GM21786 (cell line): ENCODE data around the gene SLC29A1.
A peak's percentile ranks its signal among the peaks of the same experiment; 100 is the strongest.
"Not testable (repeated sequence)": the region's sequence is repeated elsewhere in the genome, so short reads cannot be mapped to it uniquely, and the experiment has no call there.

Source experiments
- ATAC-seq: cut with Tn5 transposase; IDR thresholded peaks from one replicate; pipeline ENCODE4 v1.9.1; 2021; ENCODE audit not compliant: unreplicated experiment

The SLC29A1 gene

DNA sequence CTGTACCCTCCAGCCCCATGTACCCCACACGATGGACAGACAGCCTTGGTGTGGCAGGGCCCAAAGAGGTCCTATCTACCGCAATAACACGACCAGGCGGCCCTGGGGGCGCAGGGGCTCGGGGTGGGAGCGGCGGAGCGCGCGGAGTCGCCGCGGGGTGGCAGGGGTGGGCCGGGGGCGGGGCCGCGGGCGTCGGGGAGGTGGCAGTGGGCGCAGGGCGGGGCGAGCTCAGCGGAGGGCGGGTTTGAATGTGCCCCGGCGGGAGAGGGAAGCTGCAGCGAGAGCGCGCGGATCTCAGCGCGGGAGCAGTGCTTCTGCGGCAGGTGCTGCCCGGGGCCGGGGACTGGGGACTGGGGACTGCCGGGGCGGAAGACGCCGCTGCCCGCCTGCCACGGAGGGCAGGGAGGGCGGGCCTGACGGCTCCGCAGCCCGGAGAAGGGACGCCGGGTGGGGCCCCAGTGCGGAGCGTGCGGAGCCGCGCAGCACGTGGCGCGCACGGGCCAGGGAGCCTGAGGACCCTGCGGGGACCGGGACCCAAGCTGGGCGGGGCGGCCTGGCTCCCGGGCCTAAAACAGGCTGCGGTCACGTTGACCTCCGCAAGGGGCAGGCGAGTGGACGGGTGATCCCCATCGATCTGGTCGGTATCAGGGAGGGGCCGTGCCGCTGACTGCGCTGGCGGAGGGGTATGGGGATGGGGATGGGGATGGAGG, at the start of gene SLC29A1:
Gene SLC29A1, plus strand, starts transcription at position 277 of the 710 bp plus-strand sequence. CDS start 3,719 bp downstream, outside the sequence.
- ATAC-seq: peak; percentile 33

DNA sequence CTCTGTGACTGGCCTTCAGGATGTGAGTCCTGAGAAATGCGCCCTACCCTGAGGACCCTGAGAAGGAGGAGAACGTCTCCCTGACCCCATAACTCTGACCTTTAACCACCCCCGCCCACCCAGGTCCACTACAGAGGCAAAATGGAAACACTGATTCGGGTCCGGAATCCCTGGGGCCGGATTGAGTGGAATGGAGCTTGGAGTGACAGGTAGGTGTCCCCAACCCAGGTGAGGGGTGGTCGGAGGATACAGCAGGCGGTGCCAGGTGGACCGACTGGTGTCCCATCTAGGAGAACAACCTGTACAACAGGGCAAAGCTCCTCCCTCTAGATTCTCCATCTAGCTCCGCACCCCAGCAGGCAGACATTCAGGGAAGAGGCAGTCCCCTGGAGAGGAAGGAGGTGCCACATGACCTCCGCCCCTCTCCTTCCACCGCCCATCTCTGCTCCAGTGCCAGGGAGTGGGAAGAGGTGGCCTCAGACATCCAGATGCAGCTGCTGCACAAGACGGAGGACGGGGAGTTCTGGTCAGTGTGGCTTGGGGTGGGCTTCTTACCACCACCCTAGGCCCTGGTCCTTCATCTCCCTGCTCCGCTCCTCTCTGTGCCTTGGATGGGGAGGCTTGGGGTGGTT, 47.1 kb upstream of the SLC29A1 start:
- no peak for ATAC-seq

DNA sequence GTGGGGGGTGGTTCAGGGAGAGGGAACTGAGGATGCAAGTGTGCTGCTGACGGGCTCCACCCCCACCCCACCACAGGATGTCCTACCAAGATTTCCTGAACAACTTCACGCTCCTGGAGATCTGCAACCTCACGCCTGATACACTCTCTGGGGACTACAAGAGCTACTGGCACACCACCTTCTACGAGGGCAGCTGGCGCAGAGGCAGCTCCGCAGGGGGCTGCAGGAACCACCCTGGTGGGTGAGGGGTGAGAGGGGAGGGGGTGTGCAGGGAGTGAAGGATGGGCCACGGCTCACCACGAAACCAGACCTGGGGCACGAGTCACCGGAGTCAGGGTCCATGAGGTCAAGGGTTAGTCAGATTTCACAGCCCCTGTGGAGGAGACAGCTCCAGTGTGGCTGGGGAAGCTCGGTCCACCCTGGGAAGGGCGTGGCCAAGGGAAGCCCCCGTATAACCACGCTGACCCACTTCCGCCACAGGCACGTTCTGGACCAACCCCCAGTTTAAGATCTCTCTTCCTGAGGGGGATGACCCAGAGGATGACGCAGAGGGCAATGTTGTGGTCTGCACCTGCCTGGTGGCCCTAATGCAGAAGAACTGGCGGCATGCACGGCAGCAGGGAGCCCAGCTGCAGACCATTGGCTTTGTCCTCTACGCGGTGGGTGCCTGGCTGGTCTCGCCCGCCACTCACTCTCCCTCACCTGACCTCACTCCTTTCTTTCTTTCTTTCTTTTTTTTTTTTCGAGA, 46.5 kb upstream of the SLC29A1 start:
- peak; percentile 65 for ATAC-seq

DNA sequence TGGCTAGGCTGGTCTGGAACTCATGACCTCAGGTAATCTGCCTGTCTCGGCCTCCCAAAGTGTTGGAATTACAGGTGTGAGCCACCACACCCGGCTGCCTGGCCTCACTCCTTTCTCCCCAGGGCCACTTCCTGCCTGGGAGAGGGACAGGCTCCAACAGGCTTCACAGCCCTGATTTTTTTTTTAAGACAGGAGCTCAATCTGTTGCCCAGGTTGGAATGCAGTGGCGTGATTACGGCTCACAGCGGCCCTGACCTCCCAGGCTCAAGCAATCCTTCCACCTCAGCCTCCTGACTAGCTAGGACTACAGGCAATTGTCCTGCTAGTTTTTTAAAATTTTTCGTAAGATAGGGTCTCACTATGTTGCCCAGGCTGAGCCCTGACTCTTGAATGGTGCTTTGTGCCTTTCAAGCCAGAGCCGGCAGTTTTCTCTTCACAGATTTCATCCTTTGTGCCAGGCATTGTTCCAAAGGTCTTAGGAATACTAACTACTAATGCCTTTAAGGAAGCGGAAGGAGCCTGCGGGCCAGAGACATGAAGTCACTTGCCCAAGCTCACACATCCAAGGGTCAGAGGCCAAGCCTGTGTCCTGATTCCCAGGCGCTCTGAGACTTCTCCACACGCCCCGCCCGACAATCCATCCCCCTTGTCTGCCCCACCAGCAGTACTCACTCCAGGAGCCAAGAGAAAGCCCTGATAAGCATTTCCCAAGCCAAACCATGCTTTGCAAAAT, 45.5 kb upstream of the SLC29A1 start:
- ATAC-seq: no peak

DNA sequence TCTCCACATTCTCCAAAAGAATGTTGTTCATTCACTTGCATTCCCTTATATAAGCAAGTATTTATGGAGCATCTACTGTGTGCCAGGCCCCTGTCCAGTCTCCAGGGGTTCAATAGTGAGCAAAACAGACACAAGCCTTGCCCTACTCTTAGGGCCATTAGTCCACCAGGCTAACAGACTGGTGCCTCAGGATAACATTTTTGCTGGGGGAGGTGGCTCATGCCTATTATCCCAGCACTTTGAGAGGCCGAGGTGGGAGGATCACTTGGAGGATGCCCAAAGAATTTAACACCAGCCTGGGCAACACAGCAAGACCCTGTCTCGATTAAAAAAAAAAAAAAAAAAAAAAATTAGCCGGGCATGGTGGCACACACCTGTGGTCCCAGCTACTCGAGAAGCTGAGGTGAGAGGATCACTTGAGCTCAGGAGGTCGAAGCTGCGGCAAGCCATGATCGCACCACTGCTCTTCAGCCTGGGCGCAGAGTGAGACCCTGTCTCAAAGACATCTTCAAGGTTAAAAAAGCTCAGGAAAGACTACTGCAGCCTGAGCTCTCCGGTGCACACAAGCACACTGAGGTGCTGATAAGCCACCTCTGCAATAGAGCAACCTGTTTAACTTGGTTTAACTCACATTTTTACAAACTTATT, 44.8 kb upstream of the SLC29A1 start:
- ATAC-seq: no peak

DNA sequence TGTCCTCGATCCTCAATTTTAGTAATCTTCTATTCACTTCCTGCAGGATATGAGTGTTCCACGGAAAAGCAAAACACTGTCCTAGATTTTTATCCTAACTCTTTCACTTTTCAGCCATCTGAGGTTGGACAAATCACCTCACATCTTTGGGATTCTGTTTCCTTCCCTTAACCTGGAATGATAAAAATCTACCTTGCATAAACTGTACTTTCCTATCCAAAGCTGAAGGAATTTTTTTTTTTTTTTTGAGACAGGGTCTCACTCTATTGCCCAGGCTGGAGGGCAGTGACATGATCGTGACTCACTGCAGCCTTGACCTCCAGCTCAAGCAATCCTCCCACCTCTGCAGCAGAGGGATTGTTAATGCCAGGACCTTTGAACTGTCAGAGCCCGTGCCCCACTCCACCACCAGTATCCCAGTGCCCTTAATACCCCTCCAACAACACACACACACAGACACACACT, 44.3 kb upstream of the SLC29A1 start:
- no peak for ATAC-seq

DNA sequence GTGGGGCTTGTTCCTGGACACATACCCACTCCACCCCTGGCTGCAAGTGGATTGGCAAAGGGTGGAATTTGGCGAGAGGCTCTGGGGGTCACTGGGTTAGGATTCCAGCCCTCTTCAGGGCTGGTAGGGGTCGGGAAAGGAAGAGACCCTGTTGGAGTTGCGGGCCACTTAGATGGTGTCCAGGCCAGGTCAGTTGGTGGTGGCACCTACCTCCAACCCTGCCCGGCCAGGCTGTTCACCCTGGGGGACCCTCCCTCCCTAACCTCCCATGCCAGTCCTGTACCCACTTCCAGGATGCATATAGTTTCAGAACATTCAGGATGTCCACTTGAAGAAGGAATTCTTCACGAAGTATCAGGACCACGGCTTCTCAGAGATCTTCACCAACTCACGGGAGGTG, 43.7 kb upstream of the SLC29A1 start:
- ATAC-seq: no peak

DNA sequence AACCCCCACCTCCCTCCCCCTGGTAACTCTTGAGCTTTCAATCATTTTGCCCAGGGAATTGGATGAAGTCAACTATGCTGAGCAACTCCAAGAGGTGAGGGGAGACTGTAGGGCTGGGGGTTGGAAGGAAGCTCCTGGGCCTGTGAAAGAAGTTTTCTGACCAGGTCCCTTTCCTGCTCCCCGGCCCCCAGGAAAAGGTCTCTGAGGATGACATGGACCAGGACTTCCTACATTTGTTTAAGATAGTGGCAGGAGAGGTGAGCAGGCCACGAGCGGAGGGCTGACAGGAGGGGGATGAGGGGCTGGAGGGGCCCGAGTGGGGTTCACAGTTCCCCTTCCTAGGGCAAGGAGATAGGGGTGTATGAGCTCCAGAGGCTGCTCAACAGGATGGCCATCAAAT, 43.0 kb upstream of the SLC29A1 start:
- ATAC-seq: no peak

DNA sequence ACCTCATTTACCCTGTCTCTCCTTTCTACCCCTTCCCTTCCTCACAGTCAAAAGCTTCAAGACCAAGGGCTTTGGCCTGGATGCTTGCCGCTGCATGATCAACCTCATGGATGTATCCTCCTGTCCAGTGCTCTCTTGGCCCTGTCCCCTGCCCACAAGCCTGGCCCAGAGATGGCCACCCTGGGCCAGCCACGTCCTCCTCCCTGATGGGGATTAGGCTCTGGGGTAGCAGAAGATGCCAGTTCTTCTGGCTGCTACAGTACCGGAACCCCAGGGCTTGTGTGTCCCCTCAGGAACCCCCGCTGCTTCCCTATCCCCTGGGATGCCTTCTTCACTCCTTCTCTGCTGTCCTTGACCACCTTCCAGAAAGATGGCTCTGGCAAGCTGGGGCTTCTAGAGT, 42.5 kb upstream of the SLC29A1 start:
- ATAC-seq: no peak

DNA sequence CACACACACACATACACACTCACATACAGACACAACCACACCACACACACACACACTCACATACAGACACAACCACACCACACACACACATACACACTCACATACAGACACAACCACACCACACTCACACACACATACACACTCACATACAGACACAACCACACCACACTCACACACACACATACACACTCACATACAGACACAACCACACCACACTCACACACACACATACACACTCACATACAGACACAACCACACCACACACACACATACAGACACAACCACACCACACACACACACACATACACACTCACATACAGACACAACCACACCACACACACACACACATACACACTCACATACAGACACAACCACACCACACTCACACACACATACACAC, 41.6 kb upstream of the SLC29A1 start:
- not testable (repeated sequence) for ATAC-seq

DNA sequence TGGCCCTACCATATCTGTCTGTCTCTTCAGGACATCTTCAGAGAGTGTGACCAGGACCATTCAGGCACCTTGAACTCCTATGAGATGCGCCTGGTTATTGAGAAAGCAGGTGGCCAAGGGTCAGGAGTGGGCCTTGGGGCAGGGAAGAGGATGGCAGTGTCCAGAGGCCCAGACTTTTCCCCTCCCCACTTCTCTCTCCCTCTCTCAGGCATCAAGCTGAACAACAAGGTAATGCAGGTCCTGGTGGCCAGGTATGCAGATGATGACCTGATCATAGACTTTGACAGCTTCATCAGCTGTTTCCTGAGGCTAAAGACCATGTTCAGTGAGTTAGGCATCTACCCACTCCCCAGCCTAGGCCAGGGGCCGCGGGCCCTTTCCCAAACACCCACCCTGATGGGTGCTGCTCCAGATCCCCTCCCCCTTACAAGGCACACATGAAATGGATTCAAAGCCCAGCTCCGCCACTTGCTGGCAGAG, 40.4 kb upstream of the SLC29A1 start:
- no peak for ATAC-seq

DNA sequence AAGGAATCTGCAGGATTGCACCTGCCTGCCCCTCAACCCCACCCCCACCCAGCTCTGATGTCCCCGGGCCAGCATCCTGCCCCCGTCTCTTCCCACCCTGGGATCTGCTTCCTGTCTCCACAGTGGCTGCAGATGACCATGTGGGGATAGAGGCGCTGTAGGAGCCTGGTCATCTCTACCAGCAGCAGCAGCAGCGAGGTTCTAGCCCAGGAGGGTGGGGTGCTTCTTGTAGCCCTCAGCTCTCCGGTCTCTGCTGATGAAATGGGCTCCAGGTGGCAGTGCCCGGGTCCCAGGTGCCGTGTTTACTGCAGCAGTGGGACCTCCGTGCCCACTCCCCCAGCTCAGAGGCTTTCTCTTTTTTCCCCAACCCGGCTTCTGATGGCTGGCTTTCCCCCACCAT, 39.6 kb upstream of the SLC29A1 start:
- no peak for ATAC-seq

DNA sequence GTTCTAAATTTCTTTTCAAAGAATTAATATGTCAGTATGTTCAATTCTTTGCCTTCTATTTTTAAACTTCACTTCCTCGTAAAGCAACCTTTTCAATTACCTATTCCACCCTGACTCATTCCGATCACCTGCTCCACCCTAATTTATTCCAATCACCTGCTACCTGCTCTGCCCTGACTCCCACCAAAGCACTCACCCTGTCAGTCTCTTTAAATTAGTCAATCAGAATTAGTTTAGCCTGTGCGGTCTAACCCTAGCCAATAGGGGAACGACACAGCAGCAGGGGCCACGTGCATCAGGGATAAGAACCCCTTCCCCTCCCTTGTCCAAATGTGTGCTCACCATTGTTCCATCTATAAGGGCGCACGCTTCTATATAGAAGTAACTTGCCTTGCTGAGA, 38.0 kb upstream of the SLC29A1 start:
- ATAC-seq: not testable (repeated sequence)

DNA sequence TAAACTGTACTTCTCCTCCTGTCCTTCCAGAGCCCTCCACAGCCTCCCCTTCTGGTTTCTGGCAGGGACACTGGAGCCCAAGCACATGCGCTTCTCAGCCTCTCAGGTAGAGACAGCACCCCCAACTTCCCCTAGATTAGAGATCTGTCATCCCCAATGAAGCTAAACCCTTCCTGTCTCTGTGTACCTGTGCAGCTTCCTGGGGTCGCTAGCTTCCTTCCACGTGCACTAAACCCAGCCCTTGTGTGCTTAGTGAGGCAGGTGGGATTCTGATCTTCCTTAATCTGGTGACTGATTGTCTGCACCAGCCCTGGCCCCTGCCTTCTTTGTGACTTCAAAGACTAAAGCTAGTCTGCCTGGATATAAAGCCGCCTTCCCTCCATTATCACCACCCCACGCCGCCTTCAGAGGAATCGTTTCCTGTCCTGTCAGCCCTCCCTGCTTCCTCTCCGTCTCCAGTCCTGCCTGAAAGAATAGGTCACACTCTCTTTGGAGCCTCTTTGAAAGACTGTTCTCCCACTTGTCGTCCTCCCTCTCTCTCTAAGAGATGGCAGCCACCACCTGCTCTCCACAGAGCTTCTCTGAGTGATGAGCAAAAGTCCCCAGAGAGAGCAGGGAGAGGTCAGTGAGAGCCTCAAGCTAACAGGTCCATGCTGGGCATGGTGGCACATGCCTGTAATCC, 37.3 kb upstream of the SLC29A1 start:
- no peak for ATAC-seq

DNA sequence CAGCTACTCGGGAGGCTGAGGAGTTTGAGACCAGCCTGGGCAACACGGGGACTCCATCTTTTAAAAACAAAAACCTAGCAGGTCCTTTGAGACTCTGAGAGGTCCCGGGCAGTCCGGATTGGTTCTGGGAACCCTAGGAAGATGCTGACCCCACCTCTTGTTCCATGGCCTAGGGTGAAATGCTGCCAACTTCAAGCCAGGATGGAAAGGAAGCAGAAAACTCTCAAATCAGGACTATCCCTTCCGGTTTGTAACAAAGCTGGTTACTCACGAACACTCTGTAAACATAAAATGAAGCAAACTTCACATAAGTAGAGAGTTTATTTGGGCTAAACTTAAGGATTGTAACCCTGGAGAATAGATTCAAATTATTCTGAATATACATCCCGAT, 36.8 kb upstream of the SLC29A1 start:
- ATAC-seq: no peak

DNA sequence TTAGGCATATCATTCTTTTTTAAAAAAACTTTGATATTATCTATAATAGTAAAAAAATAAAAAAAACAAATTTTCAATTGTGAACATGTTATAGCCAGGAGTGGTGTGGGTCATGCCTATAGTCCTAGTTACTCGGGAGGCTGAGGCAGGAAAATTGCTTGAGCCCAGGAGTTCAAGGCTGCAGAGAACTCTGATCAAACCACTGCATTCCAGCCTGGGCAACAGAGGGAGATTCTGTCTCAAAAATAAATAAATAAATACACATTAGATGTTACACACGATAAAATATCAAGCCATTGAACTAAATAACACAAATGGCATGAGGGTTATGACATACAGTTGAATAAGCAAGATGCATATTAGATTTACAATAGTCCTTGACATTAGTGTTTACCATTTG, 34.6 kb upstream of the SLC29A1 start:
- ATAC-seq: no peak

DNA sequence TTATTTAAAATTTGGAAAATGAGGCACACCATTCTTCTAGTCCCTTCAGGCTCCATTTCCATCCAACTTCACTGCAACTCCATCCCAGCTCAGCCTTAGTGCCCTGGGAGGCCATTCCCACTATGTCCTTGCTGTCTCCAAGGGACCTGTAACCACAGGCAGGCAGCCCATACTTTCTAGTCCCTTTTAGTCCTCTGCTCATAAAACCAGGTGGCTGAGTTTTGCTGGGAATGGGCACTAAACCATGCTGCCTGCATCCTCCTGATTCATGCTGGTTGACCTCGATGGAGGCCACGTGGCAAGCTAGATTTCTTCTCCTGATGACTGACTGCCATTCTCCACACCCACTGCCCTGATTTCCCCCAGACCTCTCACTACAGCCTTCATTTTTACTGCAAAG, 34.1 kb upstream of the SLC29A1 start:
- no peak for ATAC-seq

DNA sequence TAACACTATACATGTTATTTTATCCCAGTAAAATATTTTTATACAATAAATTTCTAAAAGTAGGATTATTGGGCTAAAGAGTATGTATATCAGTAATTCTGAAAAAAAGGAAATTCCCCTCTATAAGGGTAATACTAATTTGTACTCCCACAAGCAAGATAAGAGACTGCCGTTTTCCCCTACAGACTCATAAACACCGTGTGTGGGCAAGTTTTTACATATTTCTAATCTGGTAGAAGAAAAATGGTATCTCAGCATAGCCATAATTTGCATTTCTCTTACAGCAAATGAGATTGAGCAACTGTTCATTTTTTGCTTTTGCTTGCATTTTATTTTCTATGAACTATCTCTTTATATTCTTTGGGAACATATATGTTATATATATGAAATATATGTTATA, 32.7 kb upstream of the SLC29A1 start:
- ATAC-seq: peak; percentile 45

DNA sequence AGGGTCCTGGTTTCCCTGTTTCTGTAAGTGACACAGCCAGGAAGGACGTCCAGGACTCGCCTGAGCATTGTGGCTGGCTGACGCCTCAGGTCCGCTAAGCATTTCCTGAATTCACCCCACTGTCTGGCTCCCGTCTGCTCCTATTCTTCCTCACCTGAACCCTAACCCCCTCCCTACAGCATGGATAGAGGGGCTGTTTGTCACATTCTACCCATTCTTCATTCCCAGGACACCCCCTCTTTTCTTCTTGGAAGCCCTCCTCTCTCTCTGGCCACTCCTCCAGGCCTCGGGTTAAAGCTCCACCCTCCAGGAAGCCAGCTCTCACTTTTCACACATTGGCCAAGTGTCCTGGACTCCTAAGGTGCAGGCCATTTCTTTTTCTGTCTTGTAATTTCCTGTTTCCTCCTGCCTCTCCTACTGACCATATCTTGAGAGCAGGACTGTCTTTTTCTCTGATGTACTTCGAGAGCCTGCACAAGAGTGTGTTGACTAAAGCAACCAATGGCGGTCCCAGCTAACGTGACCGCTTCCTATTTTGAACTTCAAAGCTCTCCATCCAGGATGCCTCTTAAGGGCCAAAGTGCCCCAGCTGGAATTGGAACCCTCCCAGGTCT, 30.9 kb upstream of the SLC29A1 start:
- ATAC-seq: no peak
